ENCODE data around the gene LHCGR. TPM values are rescaled to one million over a fixed set of nuclear protein-coding genes. Genes with fewer than 3 reads are reported as not detected.
"Not testable (repeated sequence)": the region's sequence is repeated elsewhere in the genome, so short reads cannot be mapped to it uniquely, and the experiment has no call there.

The LHCGR gene
- total RNA-seq, 2 experiments from 2014 or later = not detected

DNA sequence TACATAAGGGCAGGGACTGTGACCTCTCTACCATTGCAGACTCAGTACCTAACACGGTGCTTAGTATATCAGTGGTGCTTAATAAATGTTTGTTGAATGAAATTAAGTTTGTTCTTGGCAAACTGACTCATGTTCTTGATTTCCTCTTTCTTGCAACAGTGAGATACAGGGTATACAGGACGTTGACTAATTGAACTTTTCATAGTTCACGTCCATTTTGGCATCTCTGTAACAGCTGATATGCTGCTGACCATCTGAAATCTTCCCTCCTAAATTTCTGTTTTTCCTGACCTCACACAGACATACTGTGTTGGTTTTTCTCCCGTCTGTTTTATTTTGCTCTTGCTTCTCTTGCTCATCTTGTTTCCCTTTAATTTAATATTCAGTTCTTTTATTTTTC, 44.2 kb downstream of the LHCGR start:
- Mint-ChIP-seq H3K36me3 (no peaks in the 10 kb centered on the region), H3K4me3 (no peak overlapping the region), H3K27ac (no peak overlapping the region), H3K27me3 (peaks cover 8% of the 10 kb centered on the region), H3K4me1 (no peaks in the 10 kb centered on the region), H3K9me3 (no peaks in the 10 kb centered on the region)
- DNase-seq (no peak), ATAC-seq (ENCODE audit: low read depth) (no peak)
- POLR2A ChIA-PET = no interaction called here

- Mint-ChIP-seq H3K36me3 (no peaks in the 10 kb centered on the region), H3K27ac (no peak overlapping the region), H3K4me1 (no peaks in the 10 kb centered on the region), H3K9me3 (no peaks in the 10 kb centered on the region), H3K4me3 (no peak overlapping the region), H3K27me3 (peaks cover 8% of the 10 kb centered on the region)
- POLR2A ChIA-PET = no interaction called here
- ATAC-seq (ENCODE audit: low read depth) (no peak), DNase-seq (no peak)
These were observed 46.2 kb downstream of the LHCGR start for GRCh38 chr2:48709096-48710034.

DNA sequence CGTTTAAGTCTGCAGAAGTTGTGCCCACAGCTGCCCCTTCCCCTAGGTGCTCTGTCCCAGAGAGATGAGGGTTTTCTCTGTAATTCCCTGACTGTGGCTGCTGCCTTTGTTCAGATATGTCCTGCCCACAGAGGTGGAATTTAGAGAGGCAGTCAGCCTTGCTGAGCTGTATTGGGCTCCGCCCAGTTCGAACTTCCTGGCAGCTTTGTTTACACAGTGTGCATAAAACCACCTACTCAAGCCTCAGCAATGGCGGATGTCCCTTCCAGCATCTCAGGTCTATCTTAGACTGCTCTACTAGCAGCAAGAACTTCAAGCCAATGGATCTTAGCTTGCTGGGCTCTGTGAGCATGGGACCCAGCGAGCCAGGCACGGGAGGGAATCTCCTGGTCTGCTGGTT, 48.1 kb downstream of the LHCGR start:
- H3K36me3 Mint-ChIP-seq = no peaks in the 10 kb centered on the region
- H3K27ac Mint-ChIP-seq = no peak overlapping the region
- H3K4me3 Mint-ChIP-seq = no peak overlapping the region
- DNase-seq (no peak), ATAC-seq (ENCODE audit: low read depth) (no peak)
- no peaks in the 10 kb centered on the region for H3K9me3 Mint-ChIP-seq
- H3K27me3 Mint-ChIP-seq = peaks cover 6% of the 10 kb centered on the region
- H3K4me1 Mint-ChIP-seq = no peaks in the 10 kb centered on the region
- POLR2A ChIA-PET = no interaction called here

GRCh38 chr2:48703621-48704020, 51.9 kb downstream of the LHCGR start:
- H3K9me3 Mint-ChIP-seq; DNase-seq; POLR2A ChIA-PET; H3K27me3 Mint-ChIP-seq; H3K4me3 Mint-ChIP-seq; H3K27ac Mint-ChIP-seq; H3K4me1 Mint-ChIP-seq; H3K36me3 Mint-ChIP-seq; ATAC-seq (ENCODE audit: low read depth): not testable (repeated sequence)

DNA sequence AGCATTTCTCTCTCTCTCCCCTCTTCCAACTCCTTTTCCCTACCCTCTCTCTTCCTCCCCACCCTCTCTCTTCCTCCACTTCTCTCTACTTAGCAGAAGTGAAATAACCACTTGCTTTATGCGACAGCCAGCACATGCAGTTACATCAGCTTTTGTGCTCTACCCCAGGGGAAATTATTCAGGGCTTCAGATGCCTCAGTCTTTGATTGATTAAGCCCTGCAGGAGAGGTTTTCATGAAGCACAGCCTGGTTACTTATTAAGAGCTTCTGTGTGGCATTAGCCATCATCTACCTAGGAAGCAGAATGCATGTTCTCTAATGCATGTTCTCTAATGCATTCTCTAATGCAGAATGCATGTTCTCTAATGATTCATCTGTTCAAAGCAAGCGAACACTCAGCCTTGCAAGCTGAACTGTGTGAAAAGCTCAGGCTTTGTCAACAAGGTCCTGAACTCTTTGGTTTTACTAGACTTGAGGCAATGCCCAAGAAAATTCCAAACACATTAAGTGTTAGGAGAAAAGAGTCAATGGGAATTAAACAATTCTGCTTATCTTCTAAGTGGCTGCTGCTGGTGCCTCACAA, 56.1 kb downstream of the LHCGR start:
- Mint-ChIP-seq H3K9me3 (no peaks in the 10 kb centered on the region), H3K4me1 (no peaks in the 10 kb centered on the region), H3K4me3 (no peak overlapping the region), H3K36me3 (no peaks in the 10 kb centered on the region), H3K27ac (no peak overlapping the region), H3K27me3 (no peaks in the 10 kb centered on the region)
- ATAC-seq (ENCODE audit: low read depth) = no peak
- POLR2A ChIA-PET = interaction anchor here (0.7 kb wide), 1 partner anchor 107 kb away, joined by 3 read pairs; no protein-coding TSS in a partner anchor
- no peak for DNase-seq

GRCh38 chr2:48696881-48697280, 58.6 kb downstream of the LHCGR start:
- Mint-ChIP-seq H3K27ac (no peak overlapping the region), H3K4me1 (no peaks in the 10 kb centered on the region), H3K4me3 (no peak overlapping the region), H3K27me3 (no peaks in the 10 kb centered on the region), H3K36me3 (no peaks in the 10 kb centered on the region), H3K9me3 (no peaks in the 10 kb centered on the region)
- ATAC-seq (ENCODE audit: low read depth) (no peak), DNase-seq (no peak)
- POLR2A ChIA-PET = no interaction called here

DNA sequence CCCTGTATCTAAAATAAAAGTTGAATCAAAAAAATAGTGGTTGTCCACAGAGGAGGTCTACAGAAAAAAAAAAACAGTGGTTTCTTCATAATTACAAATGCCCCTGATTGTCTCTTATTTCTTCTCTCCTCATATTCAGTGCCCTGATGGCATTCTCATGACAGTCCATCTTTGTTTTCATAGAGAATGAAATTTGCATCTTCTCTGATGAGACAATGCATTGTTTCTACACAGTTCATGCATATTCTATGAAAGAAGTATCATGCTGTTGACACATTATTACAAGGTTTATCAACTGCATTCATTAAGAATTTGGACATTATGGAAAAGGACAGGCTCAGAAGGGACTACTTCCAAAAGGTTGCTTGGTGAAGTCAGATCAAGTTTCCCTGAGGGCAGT, 59.5 kb downstream of the LHCGR start:
- DNase-seq (no peak), ATAC-seq (ENCODE audit: low read depth) (no peak)
- H3K27ac Mint-ChIP-seq = no peak overlapping the region
- no peaks in the 10 kb centered on the region for H3K4me1 Mint-ChIP-seq
- no peak overlapping the region for H3K4me3 Mint-ChIP-seq
- POLR2A ChIA-PET = no interaction called here
- no peaks in the 10 kb centered on the region for H3K27me3 Mint-ChIP-seq
- no peaks in the 10 kb centered on the region for H3K36me3 Mint-ChIP-seq
- H3K9me3 Mint-ChIP-seq = no peaks in the 10 kb centered on the region

- Mint-ChIP-seq H3K4me3 (no peak overlapping the region), H3K9me3 (no peaks in the 10 kb centered on the region), H3K27me3 (no peaks in the 10 kb centered on the region), H3K4me1 (no peaks in the 10 kb centered on the region), H3K27ac (no peak overlapping the region), H3K36me3 (no peaks in the 10 kb centered on the region)
- POLR2A ChIA-PET = no interaction called here
- ATAC-seq (ENCODE audit: low read depth) (no peak), DNase-seq (no peak)
These were observed 61.4 kb downstream of the LHCGR start for GRCh38 chr2:48694149-48694548.

DNA sequence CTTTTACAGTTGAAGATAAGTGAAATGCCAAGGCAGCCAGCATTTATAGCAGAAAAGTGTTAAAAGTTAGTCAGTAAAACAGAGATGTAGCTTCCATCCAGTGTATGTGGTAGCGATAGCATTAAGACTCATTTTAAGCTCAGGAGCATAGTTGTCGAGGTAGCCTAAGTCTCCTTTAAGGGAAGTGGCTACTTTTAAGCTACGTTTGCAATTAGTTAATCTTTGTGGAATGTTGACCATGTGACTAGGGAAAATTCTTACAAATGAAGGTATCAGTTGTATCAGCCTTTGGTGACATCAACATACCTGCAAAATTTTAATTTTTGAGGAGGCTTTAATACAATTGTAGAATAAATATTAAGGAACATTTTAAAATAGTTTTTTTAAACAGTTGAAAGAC, 61.9 kb downstream of the LHCGR start:
- no peak overlapping the region for H3K4me3 Mint-ChIP-seq
- DNase-seq = no peak
- no peaks in the 10 kb centered on the region for H3K9me3 Mint-ChIP-seq
- no peak overlapping the region for H3K27ac Mint-ChIP-seq
- no peaks in the 10 kb centered on the region for H3K4me1 Mint-ChIP-seq
- POLR2A ChIA-PET = no interaction called here
- ATAC-seq (ENCODE audit: low read depth) = no peak
- H3K27me3 Mint-ChIP-seq = no peaks in the 10 kb centered on the region
- no peaks in the 10 kb centered on the region for H3K36me3 Mint-ChIP-seq

- no peaks in the 10 kb centered on the region for H3K4me1 Mint-ChIP-seq
- H3K9me3 Mint-ChIP-seq = no peaks in the 10 kb centered on the region
- ATAC-seq (ENCODE audit: low read depth) (no peak), DNase-seq (no peak)
- no peaks in the 10 kb centered on the region for H3K27me3 Mint-ChIP-seq
- H3K27ac Mint-ChIP-seq = no peak overlapping the region
- H3K36me3 Mint-ChIP-seq = no peaks in the 10 kb centered on the region
- POLR2A ChIA-PET = no interaction called here
- H3K4me3 Mint-ChIP-seq = no peak overlapping the region
These were observed 62.5 kb downstream of the LHCGR start for GRCh38 chr2:48693066-48693465.

- ATAC-seq (ENCODE audit: low read depth) (no peak), DNase-seq (no peak)
- H3K27ac Mint-ChIP-seq = no peak overlapping the region
- H3K4me3 Mint-ChIP-seq = no peak overlapping the region
- H3K9me3 Mint-ChIP-seq = no peaks in the 10 kb centered on the region
- no peaks in the 10 kb centered on the region for H3K36me3 Mint-ChIP-seq
- H3K27me3 Mint-ChIP-seq = no peaks in the 10 kb centered on the region
- no peaks in the 10 kb centered on the region for H3K4me1 Mint-ChIP-seq
- POLR2A ChIA-PET = interaction anchor here (0.7 kb wide), 1 partner anchor 1853 kb away, joined by 4 read pairs; no protein-coding TSS in a partner anchor
These were observed 63.4 kb downstream of the LHCGR start for GRCh38 chr2:48691935-48692691.

GRCh38 chr2:48685126-48685525, 70.4 kb downstream of the LHCGR start:
- H3K27me3 Mint-ChIP-seq = peaks cover 3% of the 10 kb centered on the region
- no peaks in the 10 kb centered on the region for H3K9me3 Mint-ChIP-seq
- no peak overlapping the region for H3K27ac Mint-ChIP-seq
- no peak overlapping the region for H3K4me3 Mint-ChIP-seq
- POLR2A ChIA-PET = no interaction called here
- DNase-seq = no peak
- ATAC-seq (ENCODE audit: low read depth) = no peak
- H3K36me3 Mint-ChIP-seq = no peaks in the 10 kb centered on the region
- H3K4me1 Mint-ChIP-seq = no peaks in the 10 kb centered on the region

GRCh38 chr2:48677450-48677849, 78.1 kb downstream of the LHCGR start:
- POLR2A ChIA-PET = no interaction called here
- H3K27ac Mint-ChIP-seq = no peak overlapping the region
- H3K27me3 Mint-ChIP-seq = peaks cover 6% of the 10 kb centered on the region
- no peak overlapping the region for H3K4me3 Mint-ChIP-seq
- DNase-seq (no peak), ATAC-seq (ENCODE audit: low read depth) (no peak)
- H3K36me3 Mint-ChIP-seq = no peaks in the 10 kb centered on the region
- H3K9me3 Mint-ChIP-seq = no peaks in the 10 kb centered on the region
- H3K4me1 Mint-ChIP-seq = no peaks in the 10 kb centered on the region

GRCh38 chr2:48674933-48675332, 80.6 kb downstream of the LHCGR start:
- POLR2A ChIA-PET = no interaction called here
- Mint-ChIP-seq H3K4me3 (no peak overlapping the region), H3K9me3 (no peaks in the 10 kb centered on the region), H3K27ac (no peak overlapping the region), H3K4me1 (no peaks in the 10 kb centered on the region), H3K27me3 (peaks cover 6% of the 10 kb centered on the region), H3K36me3 (no peaks in the 10 kb centered on the region)
- ATAC-seq (ENCODE audit: low read depth) (no peak), DNase-seq (no peak)

Data from activated naive CD8-positive, alpha-beta T cell treated with anti-CD3 and anti-CD28 coated beads, Interleukin-2, amount 10 ng/mL, durations not matched to agents 7 days and 5 days (primary cell).